Measurements from ENCODE around the gene PRAC2. TPM values are rescaled to one million over a fixed set of nuclear protein-coding genes. Genes with fewer than 3 reads are reported as not detected.

The PRAC2 gene
- total RNA-seq, 1 donor: not detected

DNA sequence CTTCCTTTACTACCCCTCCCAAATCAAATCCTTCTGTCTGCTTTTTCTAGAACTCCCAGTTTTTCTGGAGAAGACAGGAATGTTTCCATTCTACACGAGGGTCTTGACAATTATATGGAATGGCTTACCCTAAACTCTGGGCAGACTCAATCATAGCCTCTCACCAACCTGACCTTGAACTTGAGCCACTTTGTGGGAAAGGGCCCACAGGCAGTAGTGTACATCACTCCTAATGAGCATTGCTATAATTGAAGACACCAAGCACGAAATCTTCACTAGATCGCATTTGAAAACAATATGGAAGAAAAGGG, 7.2 kb downstream of the PRAC2 start:
- TF ChIP-seq, protein P1, sequence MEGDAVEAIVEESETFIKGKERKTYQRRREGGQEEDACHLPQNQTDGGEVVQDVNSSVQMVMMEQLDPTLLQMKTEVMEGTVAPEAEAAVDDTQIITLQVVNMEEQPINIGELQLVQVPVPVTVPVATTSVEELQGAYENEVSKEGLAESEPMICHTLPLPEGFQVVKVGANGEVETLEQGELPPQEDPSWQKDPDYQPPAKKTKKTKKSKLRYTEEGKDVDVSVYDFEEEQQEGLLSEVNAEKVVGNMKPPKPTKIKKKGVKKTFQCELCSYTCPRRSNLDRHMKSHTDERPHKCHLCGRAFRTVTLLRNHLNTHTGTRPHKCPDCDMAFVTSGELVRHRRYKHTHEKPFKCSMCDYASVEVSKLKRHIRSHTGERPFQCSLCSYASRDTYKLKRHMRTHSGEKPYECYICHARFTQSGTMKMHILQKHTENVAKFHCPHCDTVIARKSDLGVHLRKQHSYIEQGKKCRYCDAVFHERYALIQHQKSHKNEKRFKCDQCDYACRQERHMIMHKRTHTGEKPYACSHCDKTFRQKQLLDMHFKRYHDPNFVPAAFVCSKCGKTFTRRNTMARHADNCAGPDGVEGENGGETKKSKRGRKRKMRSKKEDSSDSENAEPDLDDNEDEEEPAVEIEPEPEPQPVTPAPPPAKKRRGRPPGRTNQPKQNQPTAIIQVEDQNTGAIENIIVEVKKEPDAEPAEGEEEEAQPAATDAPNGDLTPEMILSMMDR (IDR thresholded peaks at IDR 0.05; ENCODE audit: insufficient read depth, low read depth, low read length): no peak
- no peak for DNase-seq (ENCODE audit: low read depth)
- no peak overlapping the region for H3K4me3 ChIP-seq (ENCODE audit: low read depth, low read length)

- no peak overlapping the region for H3K4me3 ChIP-seq (ENCODE audit: low read depth, low read length)
- TF ChIP-seq, protein P1 (IDR thresholded peaks at IDR 0.05; ENCODE audit: insufficient read depth, low read depth, low read length): no peak
- DNase-seq (ENCODE audit: low read depth): no peak
These were observed 8.4 kb downstream of the PRAC2 start for GRCh38 chr17:48731355-48731754.

GRCh38 chr17:48732688-48733629, 10.0 kb downstream of the PRAC2 start:
- H3K4me3 ChIP-seq (ENCODE audit: low read depth, low read length): no peak overlapping the region
- TF ChIP-seq, protein P1 (IDR thresholded peaks at IDR 0.05; ENCODE audit: insufficient read depth, low read depth, low read length): no peak
- DNase-seq (ENCODE audit: low read depth): no peak

GRCh38 chr17:48733632-48734328, 10.8 kb downstream of the PRAC2 start:
- DNase-seq (ENCODE audit: low read depth): no peak
- TF ChIP-seq, protein P1 (IDR thresholded peaks at IDR 0.05; ENCODE audit: insufficient read depth, low read depth, low read length): no peak

DNA sequence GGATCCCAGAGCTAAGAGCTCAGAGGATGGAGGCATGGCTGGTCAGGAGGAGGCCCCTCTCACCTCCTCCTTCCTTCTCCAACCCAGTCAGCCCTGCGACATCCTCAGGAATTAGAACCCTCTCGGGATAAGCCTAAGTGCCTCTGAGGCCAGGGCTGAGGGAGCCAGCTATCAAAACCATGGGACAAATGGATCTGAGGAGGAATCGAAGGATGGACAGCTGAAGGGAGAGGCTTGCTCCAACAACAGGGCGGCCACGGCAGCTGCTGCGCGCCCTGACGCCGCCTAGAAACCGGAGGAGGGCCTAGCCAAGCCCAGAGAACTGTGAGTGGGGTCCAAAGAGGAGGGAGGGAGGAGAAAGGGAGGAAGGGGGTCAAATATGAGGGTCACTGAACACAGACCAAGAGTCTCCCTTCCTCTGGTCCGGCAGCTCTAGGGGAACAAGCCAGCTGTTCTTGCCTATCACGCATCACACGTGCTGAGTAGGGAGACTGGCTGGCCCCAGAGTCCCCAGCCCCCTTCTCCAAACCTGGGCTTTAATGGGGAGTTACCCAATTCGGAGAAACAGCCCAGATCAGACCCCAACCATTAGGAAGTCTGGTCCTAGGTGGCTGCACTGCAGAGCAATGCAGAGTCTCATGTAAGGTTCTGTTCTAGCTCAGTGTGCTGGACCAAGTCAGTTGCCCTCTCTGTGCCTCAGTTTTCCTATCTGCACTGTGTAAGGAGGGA, 11.5 kb downstream of the PRAC2 start:
- H3K4me3 ChIP-seq (ENCODE audit: low read depth, low read length): no peak overlapping the region
- DNase-seq (ENCODE audit: low read depth): no peak
- TF ChIP-seq, protein P1 (IDR thresholded peaks at IDR 0.05; ENCODE audit: insufficient read depth, low read depth, low read length): no peak

More at GRCh38 chr17:48733632-48734328, 10.8 kb downstream of the PRAC2 start:
- H3K4me3 ChIP-seq (ENCODE audit: low read depth, low read length): no peak overlapping the region

- no peak overlapping the region for H3K4me3 ChIP-seq (ENCODE audit: low read depth, low read length)
- no peak for DNase-seq (ENCODE audit: low read depth)
- TF ChIP-seq, protein P1 (IDR thresholded peaks at IDR 0.05; ENCODE audit: insufficient read depth, low read depth, low read length): no peak
These were observed 12.0 kb downstream of the PRAC2 start for GRCh38 chr17:48735062-48735351.
